ENCODE results near the gene MYO16. TPM values are rescaled to one million over a fixed set of nuclear protein-coding genes. Genes with fewer than 3 reads are reported as not detected.

Gene MYO16
- total and polyA plus RNA-seq, 2 of the 4 experiments (the other 2 are of a cell fraction), result under 0.01 to 0.03 TPM

DNA sequence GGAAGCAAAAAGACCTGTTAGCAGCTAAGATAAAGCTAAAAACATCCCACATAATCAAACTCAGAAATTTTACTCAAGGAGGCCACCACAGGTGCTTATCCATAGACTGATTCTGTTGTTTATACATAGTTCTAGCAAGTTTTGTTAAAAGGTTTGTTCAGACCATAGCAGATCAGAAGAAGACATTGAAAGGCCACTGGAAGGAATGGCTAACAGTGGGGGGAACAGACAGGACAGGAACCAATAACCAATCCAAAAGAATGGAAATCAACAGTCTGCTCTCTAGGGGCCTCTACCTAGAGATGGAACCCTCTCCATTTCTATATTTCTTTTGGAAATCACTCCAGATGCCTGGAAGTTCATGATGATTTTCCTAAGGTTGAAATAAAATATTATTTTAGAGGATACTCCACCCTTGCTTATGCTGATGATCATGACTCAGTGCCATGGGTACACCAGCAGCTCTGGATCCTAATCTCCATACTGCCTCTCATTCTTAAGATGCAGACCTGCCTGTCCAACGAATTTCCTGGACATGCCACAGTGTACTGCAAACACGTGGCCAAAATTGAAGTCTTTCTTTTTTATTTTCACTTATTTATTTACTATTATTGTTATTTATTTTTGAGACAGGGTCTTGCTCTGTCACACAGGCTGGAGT lies 260.0 kb downstream of the MYO16 start:
- H3K4ac ChIP-seq (ENCODE audit: low read depth, low read length), result no peak overlapping the region
- H3K9me1 ChIP-seq (ENCODE audit: insufficient read depth, low read length), result no peaks in the 10 kb centered on the region
- H3K18ac ChIP-seq (ENCODE audit: low read depth, low read length), result no peak overlapping the region
- ATAC-seq (ENCODE audit: low read depth), result no peak
- H3K36me3 ChIP-seq (ENCODE audit: control insufficient read depth, insufficient read depth, low read length), result no peaks in the 10 kb centered on the region
- no CpG with 5 or more reads among the region's 2 CpGs for WGBS, 2 experiments (ENCODE audit: extremely low coverage in 2 of 2, insufficient read length in 1 of 2)
- dilution Hi-C loops (cut with HindIII; ENCODE audit: low sequenced_read_pairs, unreplicated experiment) (no loop called here), intact Hi-C loops (cut with micrococcal nuclease) (no loop called here), in situ Hi-C loops (cut with MboI; ENCODE audit: low sequenced_read_pairs) (loop anchor here (5.0 kb wide), 1 partner anchor 282 kb away; no protein-coding TSS in a partner anchor)
- no peak overlapping the region for H2AFZ ChIP-seq (replicated peaks; ENCODE audit: low read length, poor library complexity)
- no peak overlapping the region for H4K5ac ChIP-seq (ENCODE audit: low read depth, low read length)
- no peak overlapping the region for H2BK5ac ChIP-seq (ENCODE audit: low read depth, low read length, poor library complexity, severe bottlenecking)
- H2AK5ac ChIP-seq (ENCODE audit: low read depth, low read length), result no peak overlapping the region
- H3K4me1 ChIP-seq (ENCODE audit: control insufficient read depth, insufficient read depth, low read length), result no peaks in the 10 kb centered on the region
- no peak overlapping the region for H3K27ac ChIP-seq (ENCODE audit: insufficient read depth, low read length)
- no peak overlapping the region for H2BK120ac ChIP-seq (ENCODE audit: low read depth, low read length)
- H3K56ac ChIP-seq (ENCODE audit: extremely low read depth, insufficient read depth, low read length), result no peak overlapping the region
- no peak overlapping the region for H3K4me3 ChIP-seq (ENCODE audit: insufficient read depth, low read depth, low read length)
- POLR2A ChIA-PET (ENCODE audit: unreplicated experiment), result no interaction called here
- H4K20me1 ChIP-seq (ENCODE audit: insufficient read depth, low read length), result no peaks in the 10 kb centered on the region
- no peak overlapping the region for H4K91ac ChIP-seq (ENCODE audit: insufficient read depth, low read depth, low read length)
- H3K9ac ChIP-seq (ENCODE audit: low read depth, low read length), result no peak overlapping the region
- no peak overlapping the region for H3K14ac ChIP-seq (replicated peaks; ENCODE audit: low read depth, low read length)
- no TSS peak for BruUV-seq (replicated peaks)
- no peak overlapping the region for H3K23ac ChIP-seq (ENCODE audit: low read depth, low read length)
- no peak overlapping the region for H2BK15ac ChIP-seq (ENCODE audit: low read depth, low read length)
- H3K79me1 ChIP-seq (ENCODE audit: low read depth in 1 of 2, low read length in 2 of 2), result no peaks in the 10 kb centered on the region
- H2BK20ac ChIP-seq (ENCODE audit: low read depth, low read length), result no peak overlapping the region
- TF ChIP-seq USF2 (IDR thresholded peaks at IDR 0.05; ENCODE audit: low read depth, low read length), result no peak
- no peak for TF ChIP-seq CEBPB (IDR thresholded peaks at IDR 0.05; ENCODE audit: low read depth, low read length)
- no peak for TF ChIP-seq POLR2A (IDR thresholded peaks at IDR 0.05; ENCODE audit: low read depth, low read length)
- no peak for TF ChIP-seq MXI1 (IDR thresholded peaks at IDR 0.05; ENCODE audit: borderline replicate concordance, low read depth, low read length)
- TF ChIP-seq, protein P1, sequence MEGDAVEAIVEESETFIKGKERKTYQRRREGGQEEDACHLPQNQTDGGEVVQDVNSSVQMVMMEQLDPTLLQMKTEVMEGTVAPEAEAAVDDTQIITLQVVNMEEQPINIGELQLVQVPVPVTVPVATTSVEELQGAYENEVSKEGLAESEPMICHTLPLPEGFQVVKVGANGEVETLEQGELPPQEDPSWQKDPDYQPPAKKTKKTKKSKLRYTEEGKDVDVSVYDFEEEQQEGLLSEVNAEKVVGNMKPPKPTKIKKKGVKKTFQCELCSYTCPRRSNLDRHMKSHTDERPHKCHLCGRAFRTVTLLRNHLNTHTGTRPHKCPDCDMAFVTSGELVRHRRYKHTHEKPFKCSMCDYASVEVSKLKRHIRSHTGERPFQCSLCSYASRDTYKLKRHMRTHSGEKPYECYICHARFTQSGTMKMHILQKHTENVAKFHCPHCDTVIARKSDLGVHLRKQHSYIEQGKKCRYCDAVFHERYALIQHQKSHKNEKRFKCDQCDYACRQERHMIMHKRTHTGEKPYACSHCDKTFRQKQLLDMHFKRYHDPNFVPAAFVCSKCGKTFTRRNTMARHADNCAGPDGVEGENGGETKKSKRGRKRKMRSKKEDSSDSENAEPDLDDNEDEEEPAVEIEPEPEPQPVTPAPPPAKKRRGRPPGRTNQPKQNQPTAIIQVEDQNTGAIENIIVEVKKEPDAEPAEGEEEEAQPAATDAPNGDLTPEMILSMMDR (conservative IDR thresholded peaks at IDR 0.05; ENCODE audit: low read depth, low read length), result no peak
- TF ChIP-seq, protein P2, sequence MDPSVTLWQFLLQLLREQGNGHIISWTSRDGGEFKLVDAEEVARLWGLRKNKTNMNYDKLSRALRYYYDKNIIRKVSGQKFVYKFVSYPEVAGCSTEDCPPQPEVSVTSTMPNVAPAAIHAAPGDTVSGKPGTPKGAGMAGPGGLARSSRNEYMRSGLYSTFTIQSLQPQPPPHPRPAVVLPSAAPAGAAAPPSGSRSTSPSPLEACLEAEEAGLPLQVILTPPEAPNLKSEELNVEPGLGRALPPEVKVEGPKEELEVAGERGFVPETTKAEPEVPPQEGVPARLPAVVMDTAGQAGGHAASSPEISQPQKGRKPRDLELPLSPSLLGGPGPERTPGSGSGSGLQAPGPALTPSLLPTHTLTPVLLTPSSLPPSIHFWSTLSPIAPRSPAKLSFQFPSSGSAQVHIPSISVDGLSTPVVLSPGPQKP (IDR thresholded peaks at IDR 0.05; ENCODE audit: borderline replicate concordance, low read depth, low read length), result no peak
- TF ChIP-seq SMC3 (IDR thresholded peaks at IDR 0.05; ENCODE audit: low read depth, low read length), result no peak
- no peak for TF ChIP-seq FOS (IDR thresholded peaks at IDR 0.05; ENCODE audit: low read depth, low read length)
- no peak for TF ChIP-seq NFE2L2 (IDR thresholded peaks at IDR 0.05; ENCODE audit: low read depth, low read length)
- no peak for TF ChIP-seq CHD1 (IDR thresholded peaks at IDR 0.05; ENCODE audit: low read depth, low read length)
- TF ChIP-seq BHLHE40 (IDR thresholded peaks at IDR 0.05; ENCODE audit: low read depth, low read length), result no peak
- no peak for TF ChIP-seq MAZ (IDR thresholded peaks at IDR 0.05; ENCODE audit: borderline replicate concordance, low read depth, low read length)
- TF ChIP-seq RCOR1 (IDR thresholded peaks at IDR 0.05; ENCODE audit: insufficient replicate concordance, low read length), result no peak
- TF ChIP-seq RFX5 (IDR thresholded peaks at IDR 0.05; ENCODE audit: low read depth, low read length), result no peak
- TF ChIP-seq MAFK (IDR thresholded peaks at IDR 0.05; ENCODE audit: low read depth, low read length), result no peak
- no peak for TF ChIP-seq RAD21 (IDR thresholded peaks at IDR 0.05; ENCODE audit: low read length)
- no peaks in the 10 kb centered on the region for H3K9me3 ChIP-seq (ENCODE audit: control insufficient read depth, insufficient read depth, low read length)
- no peak overlapping the region for H2AK9ac ChIP-seq (replicated peaks; ENCODE audit: low read depth, low read length, poor library complexity)
- CTCF ChIA-PET, result interaction anchor here (0.5 kb wide), 1 partner anchor 298 kb away, joined by 3 read pairs; no protein-coding TSS in a partner anchor
- no peak for DNase-seq
- peaks cover 2% of the 10 kb centered on the region for H3K27me3 ChIP-seq (ENCODE audit: control insufficient read depth, insufficient read depth, low read length)
- no peak overlapping the region for H4K8ac ChIP-seq (ENCODE audit: low read depth in 2 of 2, low read length in 2 of 2)
- no peak overlapping the region for H3K4me2 ChIP-seq (ENCODE audit: low read depth, low read length)
